Liver (tissue), 9 donors: ENCODE data around the gene ZNF366. TPM values are rescaled to one million over a fixed set of nuclear protein-coding genes. Genes with fewer than 3 reads are reported as not detected.

Experiments used
- DNase-seq: peaks from one replicate; pipeline ENCODE4 v3.0.0-alpha.2; 2017; ENCODE audit warnings: low spot score
- H3K27ac ChIP-seq, 2 donors: one replicate each; pipeline ENCODE4 v1.7.0; 2013; ENCODE audit warnings: inconsistent platforms in 2 of 2, low read length in 2 of 2, control low read depth in 1 of 2, low read depth in 1 of 2, mild to moderate bottlenecking in 1 of 2
- H3K27me3 ChIP-seq, 4 donors: one replicate each; pipeline versions ENCODE4 v1.6.1 to v1.7.0; 2013; ENCODE audit warnings: low read length in 3 of 4, inconsistent platforms in 1 of 4, mild to moderate bottlenecking in 1 of 4, moderate library complexity in 1 of 4; ENCODE audit not compliant: control insufficient read depth in 4 of 4, insufficient read depth in 4 of 4
- H3K36me3 ChIP-seq, 4 donors: one replicate each; pipeline versions ENCODE4 v1.6.1 to v1.7.0; 2013; ENCODE audit warnings: low read length in 3 of 4, mild to moderate bottlenecking in 3 of 4, low read depth in 1 of 4, moderate library complexity in 1 of 4; ENCODE audit not compliant: control insufficient read depth in 4 of 4, insufficient read depth in 3 of 4
- H3K4me1 ChIP-seq, 4 donors: one replicate each; pipeline versions ENCODE4 v1.6.1 to v1.7.0; 2013; ENCODE audit warnings: low read length in 3 of 4, mild to moderate bottlenecking in 3 of 4, moderate library complexity in 1 of 4; ENCODE audit not compliant: control insufficient read depth in 4 of 4, insufficient read depth in 4 of 4
- H3K4me3 ChIP-seq, 3 donors: one replicate each; pipeline versions ENCODE4 v1.6.1 to v1.7.0; 2013; ENCODE audit warnings: low read length in 3 of 3, control low read depth in 1 of 3, low read depth in 1 of 3, mild to moderate bottlenecking in 1 of 3
- H3K9ac ChIP-seq, 2 donors: one replicate each; pipeline ENCODE4 v1.7.0; 2013; ENCODE audit warnings: low read length in 2 of 2, mild to moderate bottlenecking in 2 of 2, moderate library complexity in 2 of 2, control low read depth in 1 of 2, low read depth in 1 of 2
- H3K9me3 ChIP-seq, 4 donors: one replicate each; pipeline versions ENCODE4 v1.6.1 to v1.7.0; 2013; ENCODE audit warnings: low read length in 3 of 4; ENCODE audit not compliant: control insufficient read depth in 4 of 4
- ATF3 ChIP-seq: IDR thresholded peaks from 2 replicates; pipeline ENCODE4 v1.6.1; 2016; ENCODE audit warnings: antibody characterized with exemption
- EGR1 ChIP-seq, 2 donors: IDR thresholded peaks; 2 replicates each; pipeline ENCODE4 v1.6.1; 2016 to 2018; ENCODE audit warnings: antibody characterized with exemption in 2 of 2, low read depth in 2 of 2
- FOXA1 ChIP-seq: IDR thresholded peaks from 2 replicates; pipeline ENCODE4 v1.6.1; 2016; ENCODE audit warnings: antibody characterized with exemption
- FOXA2 ChIP-seq: IDR thresholded peaks from 2 replicates; pipeline ENCODE4 v1.6.1; 2016; ENCODE audit warnings: antibody characterized with exemption
- GABPA ChIP-seq, 2 donors: IDR thresholded peaks in 1 of 2; conservative IDR thresholded peaks in 1 of 2; 2 replicates each; pipeline ENCODE4 v1.6.1; 2016; ENCODE audit warnings: antibody characterized with exemption in 2 of 2, mild to moderate bottlenecking in 1 of 2, moderate library complexity in 1 of 2
- HNF4A ChIP-seq, 2 donors: conservative IDR thresholded peaks; 2 replicates each; pipeline ENCODE4 v1.6.1; 2016; ENCODE audit warnings: antibody characterized with exemption in 2 of 2, mild to moderate bottlenecking in 2 of 2
- HNF4G ChIP-seq: IDR thresholded peaks from 2 replicates; pipeline ENCODE4 v1.6.1; 2016; ENCODE audit warnings: antibody characterized with exemption
- JUND ChIP-seq, 2 donors: IDR thresholded peaks; 2 replicates each; pipeline ENCODE4 v1.6.1; 2016; ENCODE audit warnings: antibody characterized with exemption in 2 of 2
- MAX ChIP-seq: IDR thresholded peaks from 2 replicates; pipeline ENCODE4 v1.6.1; 2016; ENCODE audit warnings: antibody characterized with exemption
- NR2F2 ChIP-seq: IDR thresholded peaks from 2 replicates; pipeline ENCODE4 v1.6.1; 2016; ENCODE audit warnings: antibody characterized with exemption
- RAD21 ChIP-seq, 2 donors: IDR thresholded peaks; 2 replicates each; pipeline ENCODE4 v1.6.1; 2016; ENCODE audit warnings: antibody characterized with exemption in 2 of 2, mild to moderate bottlenecking in 2 of 2
- RXRA ChIP-seq, 2 donors: IDR thresholded peaks; 2 replicates each; pipeline ENCODE4 v1.6.1; 2017 to 2018; ENCODE audit warnings: antibody characterized with exemption in 2 of 2, mild to moderate bottlenecking in 1 of 2
- SP1 ChIP-seq: IDR thresholded peaks from 2 replicates; pipeline ENCODE4 v1.6.1; 2018; ENCODE audit warnings: antibody characterized with exemption, mild to moderate bottlenecking
- TAF1 ChIP-seq: conservative IDR thresholded peaks from 2 replicates; pipeline ENCODE4 v1.6.1; 2016; ENCODE audit warnings: antibody characterized with exemption, mild to moderate bottlenecking
- YY1 ChIP-seq: IDR thresholded peaks from 2 replicates; pipeline ENCODE4 v1.6.1; 2016; ENCODE audit warnings: antibody characterized with exemption, mild to moderate bottlenecking
- WGBS: extraction: QIAGEN DNeasy Blood & Tissue Kit; methylation state at CpG from one replicate; pipeline ENCODE4 v1.1.7; 2013; 5-methylcytosine and 5-hydroxymethylcytosine counted together
- polyA plus RNA-seq, 2 donors: library from polyadenylated mRNA; stranded (reverse) in 1 of 2; unstranded in 1 of 2; fragments of 200-250 nt in 1 of 2; fragments of >200 nt in 1 of 2; fragmentation: Nextera tagmentation in 1 of 2; extraction: Ambion mirVana in 1 of 2; gene quantifications; one replicate each; pipeline versions ENCODE4 v1.2.1 to v1.2.3, GENCODE V29; 2013 to 2015
- total RNA-seq, 2 donors: library from RNA; depleted of rRNA; stranded (reverse); fragments of >200 nt; gene quantifications; one replicate each; pipeline ENCODE4 v1.2.3, GENCODE V29; 2014
- TF ChIP-seq, protein P1 (sequence below): fragments of 150-350 bp; IDR thresholded peaks from 2 replicates; pipeline ENCODE4 v1.5.1; 2017; ENCODE audit warnings: improper control_type of control experiment, low read depth, low read length; ENCODE audit not compliant: missing input control
- TF ChIP-seq, protein P2 (sequence below): IDR thresholded peaks from 2 replicates; pipeline ENCODE4 v1.6.1; 2016; ENCODE audit warnings: antibody characterized with exemption, mild to moderate bottlenecking
- TF ChIP-seq, protein P3 (sequence below): IDR thresholded peaks from 2 replicates; pipeline ENCODE4 v1.6.1; 2016; ENCODE audit warnings: antibody characterized with exemption
- donor health status: healthy.
- donor health status: healthy.
- donor health status: healthy.
- donor health status: healthy.
- donor health status: healthy.

The ZNF366 gene
- total and polyA plus RNA-seq, 4 donors, result 0.71 to 1.0 (median 0.75) TPM

GRCh38 chr5:72439192-72439591 is 68.0 kb downstream of the ZNF366 start:
- Histone ChIP-seq H3K4me1 (peaks cover 0 to 8% (median 6%) of the 10 kb centered on the region in 4 donors), H3K36me3 (no peaks in the 10 kb centered on the region), H3K27me3 (no peaks in the 10 kb centered on the region), H3K9ac (no peak overlapping the region), H3K27ac (no peak overlapping the region), H3K4me3 (no peak overlapping the region), H3K9me3 (no peaks in the 10 kb centered on the region)
- no peak for TF ChIP-seq ATF3
- no peak for TF ChIP-seq MAX
- TF ChIP-seq HNF4A (conservative IDR thresholded peaks at IDR 0.05), result no peak
- TF ChIP-seq FOXA2, result no peak
- no peak for TF ChIP-seq FOXA1
- TF ChIP-seq YY1, result no peak
- TF ChIP-seq EGR1 (IDR thresholded peaks at IDR 0.05; ENCODE audit: low read depth in 2 of 2), result no peak
- no peak for DNase-seq
- 90% methylated on average over 4 of the region's 4 CpGs for WGBS

- 88% methylated on average over 3 of the region's 3 CpGs for WGBS
- no peaks in the 10 kb centered on the region for H3K9me3 ChIP-seq
- no peaks in the 10 kb centered on the region for H3K36me3 ChIP-seq
- no peak for DNase-seq
- no peaks in the 10 kb centered on the region for H3K27me3 ChIP-seq
- H3K27ac ChIP-seq, result no peak overlapping the region
- H3K9ac ChIP-seq, result no peak overlapping the region
- H3K4me3 ChIP-seq, result no peak overlapping the region
- no peak for TF ChIP-seq RXRA (IDR thresholded peaks at IDR 0.05)
- TF ChIP-seq, protein P1, sequence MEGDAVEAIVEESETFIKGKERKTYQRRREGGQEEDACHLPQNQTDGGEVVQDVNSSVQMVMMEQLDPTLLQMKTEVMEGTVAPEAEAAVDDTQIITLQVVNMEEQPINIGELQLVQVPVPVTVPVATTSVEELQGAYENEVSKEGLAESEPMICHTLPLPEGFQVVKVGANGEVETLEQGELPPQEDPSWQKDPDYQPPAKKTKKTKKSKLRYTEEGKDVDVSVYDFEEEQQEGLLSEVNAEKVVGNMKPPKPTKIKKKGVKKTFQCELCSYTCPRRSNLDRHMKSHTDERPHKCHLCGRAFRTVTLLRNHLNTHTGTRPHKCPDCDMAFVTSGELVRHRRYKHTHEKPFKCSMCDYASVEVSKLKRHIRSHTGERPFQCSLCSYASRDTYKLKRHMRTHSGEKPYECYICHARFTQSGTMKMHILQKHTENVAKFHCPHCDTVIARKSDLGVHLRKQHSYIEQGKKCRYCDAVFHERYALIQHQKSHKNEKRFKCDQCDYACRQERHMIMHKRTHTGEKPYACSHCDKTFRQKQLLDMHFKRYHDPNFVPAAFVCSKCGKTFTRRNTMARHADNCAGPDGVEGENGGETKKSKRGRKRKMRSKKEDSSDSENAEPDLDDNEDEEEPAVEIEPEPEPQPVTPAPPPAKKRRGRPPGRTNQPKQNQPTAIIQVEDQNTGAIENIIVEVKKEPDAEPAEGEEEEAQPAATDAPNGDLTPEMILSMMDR, result no peak
- TF ChIP-seq TAF1, result no peak
- no peak for TF ChIP-seq EGR1 (IDR thresholded peaks at IDR 0.05; ENCODE audit: low read depth in 2 of 2)
- TF ChIP-seq FOXA2, result no peak
- no peak for TF ChIP-seq MAX
- no peak for TF ChIP-seq SP1
- TF ChIP-seq, protein P2, sequence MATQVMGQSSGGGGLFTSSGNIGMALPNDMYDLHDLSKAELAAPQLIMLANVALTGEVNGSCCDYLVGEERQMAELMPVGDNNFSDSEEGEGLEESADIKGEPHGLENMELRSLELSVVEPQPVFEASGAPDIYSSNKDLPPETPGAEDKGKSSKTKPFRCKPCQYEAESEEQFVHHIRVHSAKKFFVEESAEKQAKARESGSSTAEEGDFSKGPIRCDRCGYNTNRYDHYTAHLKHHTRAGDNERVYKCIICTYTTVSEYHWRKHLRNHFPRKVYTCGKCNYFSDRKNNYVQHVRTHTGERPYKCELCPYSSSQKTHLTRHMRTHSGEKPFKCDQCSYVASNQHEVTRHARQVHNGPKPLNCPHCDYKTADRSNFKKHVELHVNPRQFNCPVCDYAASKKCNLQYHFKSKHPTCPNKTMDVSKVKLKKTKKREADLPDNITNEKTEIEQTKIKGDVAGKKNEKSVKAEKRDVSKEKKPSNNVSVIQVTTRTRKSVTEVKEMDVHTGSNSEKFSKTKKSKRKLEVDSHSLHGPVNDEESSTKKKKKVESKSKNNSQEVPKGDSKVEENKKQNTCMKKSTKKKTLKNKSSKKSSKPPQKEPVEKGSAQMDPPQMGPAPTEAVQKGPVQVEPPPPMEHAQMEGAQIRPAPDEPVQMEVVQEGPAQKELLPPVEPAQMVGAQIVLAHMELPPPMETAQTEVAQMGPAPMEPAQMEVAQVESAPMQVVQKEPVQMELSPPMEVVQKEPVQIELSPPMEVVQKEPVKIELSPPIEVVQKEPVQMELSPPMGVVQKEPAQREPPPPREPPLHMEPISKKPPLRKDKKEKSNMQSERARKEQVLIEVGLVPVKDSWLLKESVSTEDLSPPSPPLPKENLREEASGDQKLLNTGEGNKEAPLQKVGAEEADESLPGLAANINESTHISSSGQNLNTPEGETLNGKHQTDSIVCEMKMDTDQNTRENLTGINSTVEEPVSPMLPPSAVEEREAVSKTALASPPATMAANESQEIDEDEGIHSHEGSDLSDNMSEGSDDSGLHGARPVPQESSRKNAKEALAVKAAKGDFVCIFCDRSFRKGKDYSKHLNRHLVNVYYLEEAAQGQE, result no peak
- TF ChIP-seq YY1, result no peak
- TF ChIP-seq FOXA1, result no peak
- TF ChIP-seq NR2F2, result no peak
- TF ChIP-seq, protein P3, sequence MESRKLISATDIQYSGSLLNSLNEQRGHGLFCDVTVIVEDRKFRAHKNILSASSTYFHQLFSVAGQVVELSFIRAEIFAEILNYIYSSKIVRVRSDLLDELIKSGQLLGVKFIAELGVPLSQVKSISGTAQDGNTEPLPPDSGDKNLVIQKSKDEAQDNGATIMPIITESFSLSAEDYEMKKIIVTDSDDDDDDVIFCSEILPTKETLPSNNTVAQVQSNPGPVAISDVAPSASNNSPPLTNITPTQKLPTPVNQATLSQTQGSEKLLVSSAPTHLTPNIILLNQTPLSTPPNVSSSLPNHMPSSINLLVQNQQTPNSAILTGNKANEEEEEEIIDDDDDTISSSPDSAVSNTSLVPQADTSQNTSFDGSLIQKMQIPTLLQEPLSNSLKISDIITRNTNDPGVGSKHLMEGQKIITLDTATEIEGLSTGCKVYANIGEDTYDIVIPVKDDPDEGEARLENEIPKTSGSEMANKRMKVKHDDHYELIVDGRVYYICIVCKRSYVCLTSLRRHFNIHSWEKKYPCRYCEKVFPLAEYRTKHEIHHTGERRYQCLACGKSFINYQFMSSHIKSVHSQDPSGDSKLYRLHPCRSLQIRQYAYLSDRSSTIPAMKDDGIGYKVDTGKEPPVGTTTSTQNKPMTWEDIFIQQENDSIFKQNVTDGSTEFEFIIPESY, result no peak
- no peak for TF ChIP-seq ATF3
- TF ChIP-seq GABPA (IDR thresholded peaks at IDR 0.05 in 1 of 2, conservative IDR thresholded peaks at IDR 0.05 in 1 of 2), result no peak
- no peak for TF ChIP-seq HNF4A (conservative IDR thresholded peaks at IDR 0.05)
- TF ChIP-seq JUND (IDR thresholded peaks at IDR 0.05), result no peak
- TF ChIP-seq RAD21 (IDR thresholded peaks at IDR 0.05), result no peak
- TF ChIP-seq HNF4G, result no peak
- peaks cover 0 to 8% (median 6%) of the 10 kb centered on the region in 4 donors for H3K4me1 ChIP-seq
Measured at GRCh38 chr5:72438141-72438540, 69.1 kb downstream of the ZNF366 start.
